ENCODE data around the gene PCED1B.
"Not testable (repeated sequence)": the region's sequence is repeated elsewhere in the genome, so short reads cannot be mapped to it uniquely, and the experiment has no call there.

Gene PCED1B

DNA sequence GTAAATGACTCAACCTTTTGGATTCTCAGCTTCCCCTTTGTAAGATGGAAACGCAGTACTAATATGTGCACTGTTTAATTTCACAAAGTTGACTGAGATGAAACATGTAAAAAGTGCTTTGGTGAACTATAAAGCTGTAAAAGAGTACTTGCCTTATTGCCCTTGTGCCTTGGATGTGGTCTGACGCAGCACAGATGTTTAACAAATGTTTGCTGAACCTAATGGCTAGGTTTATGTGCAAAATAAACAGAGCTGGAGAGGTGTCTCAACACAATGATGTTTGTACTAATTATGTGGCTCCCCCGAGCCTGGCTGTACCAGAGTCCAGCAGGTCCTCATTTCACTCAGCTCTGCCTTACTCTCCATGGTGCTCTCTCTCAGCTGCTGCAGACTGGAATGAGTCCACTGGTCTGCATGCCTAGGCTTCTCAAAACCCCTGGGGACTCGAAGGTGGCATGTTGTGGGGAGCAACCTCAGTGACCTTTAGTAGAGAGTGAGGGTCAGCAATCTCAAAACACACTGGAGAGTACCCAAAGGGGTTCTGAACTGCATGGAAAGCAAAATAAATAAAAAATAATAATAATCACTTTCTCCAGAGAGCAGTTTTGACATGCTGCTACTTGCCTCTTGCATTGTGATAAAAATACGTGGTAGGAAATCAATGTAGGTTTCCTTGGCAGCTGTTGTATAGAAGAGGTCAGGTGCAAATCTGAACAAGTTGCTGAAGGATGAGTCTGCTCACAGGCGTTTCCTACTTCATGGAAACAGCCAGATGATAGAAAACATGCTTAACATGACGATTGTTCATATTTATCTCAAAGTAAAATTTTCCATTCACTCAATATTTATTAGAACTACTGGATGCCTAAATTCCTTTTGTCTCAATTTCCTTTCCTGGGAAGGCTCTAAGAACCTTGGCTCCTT, 8.9 kb downstream of the PCED1B start:
- no peak for DNase-seq (ENCODE audit: low read depth in 3 of 3, low spot score in 1 of 3)

DNA sequence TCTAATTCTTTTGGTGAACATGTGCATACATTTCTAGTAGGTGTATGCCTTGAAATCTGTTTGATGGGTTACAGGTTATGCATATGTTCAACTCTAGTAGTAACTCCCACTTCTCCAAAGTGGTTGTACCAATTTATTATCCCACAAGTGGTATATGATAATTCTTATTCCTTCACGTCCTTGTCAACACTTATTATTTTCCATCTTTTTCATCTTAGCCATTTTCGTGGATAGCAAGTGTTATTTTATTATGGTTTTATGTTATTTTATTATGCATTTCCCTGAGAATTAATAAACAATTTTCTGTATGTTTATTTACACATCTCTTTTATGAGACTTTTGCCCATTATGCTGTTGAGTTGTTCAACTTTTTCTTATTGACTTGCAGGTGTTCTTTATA, 11.6 kb downstream of the PCED1B start:
- no peak for DNase-seq (ENCODE audit: low read depth in 3 of 3, low spot score in 1 of 3)

DNA sequence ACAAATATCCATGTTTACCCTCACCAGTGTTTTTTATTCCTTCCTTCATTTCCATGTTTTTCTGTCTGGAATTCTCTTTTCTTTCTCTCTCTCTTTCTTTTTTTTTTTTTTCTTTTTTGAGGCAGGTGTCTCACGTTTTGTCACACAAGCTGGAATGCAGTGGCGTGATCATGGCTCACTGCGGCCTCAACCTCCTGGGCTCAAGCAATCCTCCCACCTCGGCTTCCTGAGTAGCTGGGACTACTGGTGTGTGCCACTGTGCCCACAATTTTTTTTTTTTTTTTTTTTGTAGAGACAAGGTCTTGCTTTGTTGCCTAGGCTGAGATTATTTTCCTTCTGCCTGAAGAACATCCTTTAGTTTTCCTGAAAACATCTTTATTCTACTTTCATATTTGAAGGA, 15.4 kb downstream of the PCED1B start:
- no peak for DNase-seq (ENCODE audit: low read depth in 3 of 3, low spot score in 1 of 3)

DNA sequence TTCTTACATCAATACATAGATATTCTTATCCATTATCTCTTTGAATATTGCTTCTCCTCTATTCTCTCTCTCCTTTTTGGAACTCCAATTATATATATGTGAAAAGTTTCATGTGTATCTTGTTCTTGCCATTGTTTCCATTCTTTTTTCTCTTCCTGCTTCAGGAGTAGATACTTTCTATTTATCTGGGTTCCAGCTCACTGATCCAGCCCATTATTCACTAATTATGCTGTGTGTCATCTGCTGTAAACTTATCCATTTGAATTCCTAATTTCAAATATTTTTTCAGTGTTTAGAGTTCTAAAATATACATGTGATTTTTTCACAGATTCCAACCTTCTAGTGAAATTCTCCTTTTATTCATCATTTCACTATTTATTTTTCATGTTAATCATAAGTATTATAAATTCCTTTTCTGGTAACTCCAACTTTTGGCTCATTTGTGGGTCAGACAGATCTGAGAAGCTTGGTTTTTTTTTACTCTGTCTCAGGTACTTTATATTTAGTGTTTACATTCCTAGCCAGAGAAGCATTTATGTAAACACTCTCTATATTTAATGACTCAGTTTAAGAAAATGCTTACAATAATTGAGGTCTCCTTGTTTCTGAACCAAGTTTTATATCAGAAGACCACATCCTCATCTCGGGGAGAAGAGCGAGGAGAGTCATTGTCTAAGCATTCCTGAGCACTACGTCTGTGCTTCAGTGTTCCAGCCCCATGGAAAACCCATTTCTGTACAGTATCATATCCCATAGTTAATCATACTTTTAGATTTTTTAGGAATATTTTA, 16.2 kb downstream of the PCED1B start:
- no peak for DNase-seq (ENCODE audit: low read depth in 3 of 3, low spot score in 1 of 3)

DNA sequence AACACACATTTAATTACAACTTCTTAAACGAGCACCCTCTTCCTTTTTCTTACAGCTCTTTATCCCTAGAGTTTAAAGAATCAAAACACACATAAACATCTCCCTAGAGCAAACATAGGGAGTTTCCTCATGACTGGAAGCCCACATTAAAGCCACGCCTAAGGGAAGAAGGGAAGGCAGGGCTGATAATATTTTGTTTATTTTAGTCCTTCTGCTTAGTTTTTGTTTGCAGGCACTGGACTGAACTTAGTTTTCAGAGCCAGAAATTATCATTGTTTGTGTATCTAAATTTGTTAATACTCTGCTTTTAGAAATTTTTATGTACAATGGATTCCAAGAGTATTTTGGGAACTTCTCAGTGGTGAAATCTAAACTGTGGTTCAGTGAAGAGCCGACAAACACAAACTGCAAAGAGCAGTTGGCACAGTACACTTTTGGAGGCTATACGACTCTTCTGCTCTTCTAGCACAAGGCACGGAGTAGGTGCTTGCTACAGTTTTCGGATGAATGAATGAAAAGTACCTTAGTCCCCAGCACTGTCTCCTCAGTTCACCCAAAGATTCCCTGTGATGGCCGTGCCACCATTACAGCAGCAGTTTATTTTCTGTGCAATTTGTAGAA, 18.0 kb downstream of the PCED1B start:
- DNase-seq (ENCODE audit: low read depth in 3 of 3, low spot score in 1 of 3) = no peak

DNA sequence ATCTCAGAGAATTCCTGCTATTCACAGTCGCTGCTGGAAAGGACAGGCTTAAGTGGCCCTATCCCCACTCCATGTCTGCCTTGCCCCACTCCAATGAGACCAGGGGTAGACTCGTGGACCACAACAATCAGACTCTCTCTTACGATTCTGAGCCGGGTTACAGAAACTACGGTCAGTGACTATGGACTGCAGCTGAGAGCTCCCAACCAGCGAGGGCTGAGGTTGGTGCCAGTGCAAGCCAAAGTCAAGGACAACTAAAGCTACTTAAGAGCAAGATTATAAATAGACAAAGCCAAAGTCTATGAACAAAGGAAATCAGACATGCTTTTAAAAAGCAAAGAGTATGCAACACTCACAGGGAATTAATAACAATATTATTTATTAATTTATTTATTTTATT, 18.7 kb downstream of the PCED1B start:
- DNase-seq (ENCODE audit: low read depth in 3 of 3, low spot score in 1 of 3) = no peak

DNA sequence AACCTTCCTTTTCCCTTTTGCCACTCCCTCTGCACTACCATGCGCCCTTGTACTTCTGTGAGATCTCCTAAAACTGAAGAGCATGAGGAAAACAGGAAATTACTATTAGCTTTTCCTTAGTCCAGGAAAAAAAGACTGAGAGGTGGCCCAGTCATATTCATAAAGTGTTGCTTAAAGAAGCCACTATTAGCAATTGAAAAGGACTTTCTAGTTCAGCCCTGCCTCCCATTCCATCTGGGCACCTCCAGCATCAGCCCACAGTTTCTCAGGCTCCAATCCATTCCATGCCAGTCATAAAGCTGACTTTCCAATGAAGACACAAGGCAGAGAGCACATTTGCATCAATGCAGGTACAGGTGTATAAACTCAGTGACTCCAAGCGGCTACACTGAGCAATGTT, 20.2 kb downstream of the PCED1B start:
- no peak for DNase-seq (ENCODE audit: low read depth in 3 of 3, low spot score in 1 of 3)

DNA sequence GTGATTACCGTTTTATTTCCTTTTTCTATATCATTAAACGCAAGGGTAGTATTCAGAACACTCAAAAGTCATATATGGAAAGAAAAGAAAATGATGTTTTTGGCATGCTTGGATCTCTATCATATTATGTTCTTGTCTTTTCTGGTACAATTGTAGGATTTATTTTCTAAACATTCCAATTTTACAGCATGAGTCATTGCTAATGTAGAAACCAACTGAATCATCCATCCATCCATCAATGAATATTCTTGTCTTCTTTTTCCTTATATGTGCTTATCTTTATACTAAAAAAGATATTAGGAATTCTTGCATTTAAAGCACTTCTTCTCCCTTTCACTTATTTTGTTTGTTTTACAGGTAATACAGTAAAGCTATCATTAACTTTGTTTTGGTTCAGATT, 20.7 kb downstream of the PCED1B start:
- DNase-seq (ENCODE audit: low read depth in 3 of 3, low spot score in 1 of 3) = no peak

DNA sequence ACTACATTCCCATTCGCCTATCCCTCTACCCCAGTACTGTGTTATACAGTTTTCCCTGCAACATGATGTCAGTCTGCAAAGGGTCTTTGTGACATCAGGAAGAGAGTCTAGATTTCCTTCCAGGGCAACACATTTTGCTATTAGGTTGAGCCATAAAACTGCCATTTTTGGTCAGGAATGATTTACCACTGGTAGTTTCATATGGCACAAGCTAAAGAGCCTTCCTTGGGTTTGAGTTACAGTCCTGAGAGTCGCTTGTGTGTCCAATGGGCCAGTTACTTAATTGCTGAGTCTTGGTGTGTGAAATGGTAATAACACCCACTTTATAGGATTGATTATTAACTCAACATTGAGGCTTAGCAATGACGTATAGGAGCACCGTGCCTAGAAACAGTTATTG, 23.0 kb downstream of the PCED1B start:
- DNase-seq (ENCODE audit: low read depth in 3 of 3, low spot score in 1 of 3) = no peak

DNA sequence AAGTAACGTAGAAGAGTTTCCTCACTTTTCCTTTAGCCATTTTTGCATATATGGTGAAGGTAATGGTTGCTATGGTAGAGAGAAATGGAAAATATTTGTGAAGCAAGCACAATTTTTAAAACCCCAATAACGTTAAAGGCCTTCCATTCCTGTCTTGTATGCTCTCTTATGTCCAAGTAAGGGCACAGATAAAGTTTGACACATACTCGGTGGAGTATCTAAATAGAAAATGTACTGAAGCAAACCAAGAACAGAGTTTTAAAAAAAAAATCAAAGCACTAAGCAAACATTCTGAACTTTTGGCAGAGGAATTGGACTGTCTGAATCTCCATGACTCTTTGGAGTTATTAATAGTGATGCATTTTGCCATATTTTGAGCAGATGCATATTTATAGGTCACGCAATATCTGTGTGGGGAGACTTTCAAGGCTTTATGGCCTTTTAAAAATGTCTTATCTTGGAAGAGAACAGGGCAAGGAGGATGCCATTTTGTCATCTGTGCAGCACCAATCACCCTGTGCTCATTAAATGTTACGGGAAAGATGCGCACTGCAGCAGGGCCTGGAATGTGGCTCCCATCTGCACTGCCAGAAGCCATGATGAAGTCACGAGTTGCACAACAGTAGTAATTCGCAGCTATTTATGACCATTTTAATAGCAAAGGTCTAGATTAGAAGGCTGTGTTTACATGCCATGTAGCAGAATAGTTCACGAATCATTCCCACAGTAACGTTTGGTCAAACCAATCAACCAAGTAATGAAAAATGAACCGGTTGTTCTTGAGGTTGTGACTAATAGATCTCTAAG, 23.6 kb downstream of the PCED1B start:
- no peak for DNase-seq (ENCODE audit: low read depth in 3 of 3, low spot score in 1 of 3)

DNA sequence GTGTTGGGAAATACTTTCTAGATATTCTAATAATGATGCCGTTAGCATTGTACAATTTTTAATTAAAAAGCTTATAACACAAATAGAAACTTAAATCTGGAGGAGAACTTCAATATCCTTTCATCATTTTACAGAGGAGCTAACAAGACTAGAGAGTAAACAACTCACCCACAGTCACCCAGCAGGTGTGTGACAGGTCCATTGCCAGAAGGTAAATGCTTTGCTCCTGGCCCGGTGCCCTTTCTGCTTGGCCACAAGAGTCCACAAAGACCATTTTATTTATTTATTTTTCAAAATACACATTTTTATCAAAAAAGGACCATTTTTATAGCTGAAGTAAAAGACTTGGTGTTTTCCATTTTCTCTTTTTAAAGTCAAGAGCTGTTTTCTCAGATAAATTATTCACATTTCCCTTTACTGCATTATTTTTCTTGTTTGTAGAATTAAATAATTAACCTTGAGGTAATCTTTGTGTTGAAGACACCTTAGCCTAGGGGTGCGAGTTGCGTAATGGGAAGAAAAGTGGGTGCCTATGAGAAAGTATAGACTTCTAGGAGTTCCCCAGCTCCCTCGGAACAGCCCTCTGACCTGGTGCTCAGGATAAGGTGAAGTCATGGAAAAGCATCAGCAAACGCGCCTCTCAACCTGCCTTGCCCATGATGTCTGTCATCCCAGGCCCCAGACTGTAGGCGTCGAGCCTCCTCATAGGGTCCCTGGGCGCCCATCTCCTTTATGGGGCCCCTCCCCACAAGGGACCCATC, 26.7 kb downstream of the PCED1B start:
- DNase-seq (ENCODE audit: low read depth in 3 of 3, low spot score in 1 of 3) = no peak

DNA sequence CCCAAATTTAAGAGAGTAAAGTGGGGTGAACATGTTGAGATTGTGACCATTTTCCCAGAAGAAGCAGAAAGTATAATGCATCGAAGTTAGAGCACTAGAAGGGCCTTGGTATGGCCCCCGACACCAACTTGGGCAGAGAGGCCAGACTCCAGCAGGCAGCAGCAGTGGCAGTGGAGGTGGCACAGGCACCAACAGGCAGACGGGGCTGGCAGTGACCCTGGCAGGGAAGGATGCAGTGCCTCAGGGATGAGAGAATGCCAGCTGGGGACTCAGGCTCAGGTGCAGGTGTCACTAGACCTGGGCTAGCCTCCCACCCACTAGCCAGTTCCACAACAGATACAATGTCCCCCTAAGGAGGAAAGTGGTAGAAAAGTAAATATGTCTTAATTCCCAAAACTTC, 28.0 kb downstream of the PCED1B start:
- DNase-seq (ENCODE audit: low read depth in 3 of 3, low spot score in 1 of 3) = no peak

DNA sequence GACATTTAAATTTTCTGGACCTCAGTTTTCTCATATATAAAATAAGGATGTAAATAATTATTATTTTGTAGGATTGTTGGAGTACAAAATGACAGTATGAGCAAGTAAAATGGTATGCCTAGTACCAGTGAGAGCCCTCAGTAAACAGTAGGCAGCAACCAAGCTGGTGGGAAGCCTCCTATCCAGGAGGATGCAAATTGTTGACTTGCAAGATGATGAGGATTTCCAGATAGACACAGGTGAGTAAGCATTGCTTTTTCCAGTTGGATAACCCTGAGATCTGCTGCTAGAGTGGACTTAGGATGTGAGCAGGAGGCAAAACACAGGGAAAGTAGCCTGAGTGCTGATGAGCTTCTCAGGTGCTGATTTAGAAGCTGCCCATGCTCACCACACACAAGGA, 28.5 kb downstream of the PCED1B start:
- DNase-seq (ENCODE audit: low read depth in 3 of 3, low spot score in 1 of 3) = no peak

DNA sequence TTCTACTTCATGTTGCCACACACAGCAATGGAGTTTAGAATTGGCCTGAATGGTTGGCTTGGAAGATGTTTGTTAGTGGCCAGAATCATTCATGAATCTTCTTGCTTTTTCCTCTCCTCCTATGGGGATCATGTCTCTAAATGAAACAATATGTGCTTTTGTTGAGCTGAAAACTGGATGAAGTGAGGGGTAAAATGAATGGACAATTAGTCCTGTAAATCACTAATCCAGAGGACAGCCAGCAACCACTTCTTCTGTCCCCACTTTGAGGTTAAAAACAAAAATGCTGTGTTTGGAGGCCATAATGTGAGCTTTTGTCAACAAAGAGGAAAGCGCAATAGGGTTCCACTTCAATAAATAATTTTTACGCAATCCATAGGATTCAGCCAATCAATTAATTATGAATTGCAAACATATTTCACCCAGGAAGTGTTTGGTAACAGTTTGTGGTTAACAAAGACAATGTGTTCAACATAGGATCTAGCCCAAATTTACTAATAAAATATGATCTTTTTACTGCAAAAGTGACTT, 30.7 kb downstream of the PCED1B start:
- no peak for DNase-seq (ENCODE audit: low read depth in 3 of 3, low spot score in 1 of 3)

DNA sequence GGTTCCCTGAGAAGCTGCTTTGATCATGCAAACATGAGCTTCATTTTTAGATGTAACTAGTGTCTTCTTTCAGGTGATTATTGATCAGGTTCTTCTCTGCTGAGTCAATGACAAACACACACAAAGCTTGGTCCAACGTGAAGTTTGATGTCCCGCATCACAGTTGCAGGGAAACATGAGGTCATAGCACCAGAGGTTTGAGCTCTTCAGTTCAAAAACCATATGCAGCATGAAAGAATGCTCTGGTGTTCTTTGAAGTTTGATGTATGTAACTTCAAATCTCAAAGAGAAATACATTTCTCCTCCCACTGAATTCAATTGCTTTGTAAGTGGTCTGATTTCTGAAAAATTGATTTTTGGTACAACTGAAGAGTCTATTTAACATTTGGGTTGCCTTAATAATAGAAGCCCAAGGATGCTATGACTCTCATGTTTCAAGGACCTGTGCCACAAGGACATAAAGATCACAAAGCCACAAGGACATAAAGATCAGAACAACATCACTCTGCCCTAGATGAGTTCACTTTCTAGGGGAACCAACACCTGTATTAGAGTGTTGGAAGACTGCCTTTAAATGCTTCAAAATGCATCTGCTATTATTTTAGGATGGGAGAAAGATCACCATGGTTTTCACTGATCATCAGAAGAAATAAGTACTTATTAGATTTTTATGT, 31.4 kb downstream of the PCED1B start:
- DNase-seq (ENCODE audit: low read depth in 3 of 3, low spot score in 1 of 3) = no peak

DNA sequence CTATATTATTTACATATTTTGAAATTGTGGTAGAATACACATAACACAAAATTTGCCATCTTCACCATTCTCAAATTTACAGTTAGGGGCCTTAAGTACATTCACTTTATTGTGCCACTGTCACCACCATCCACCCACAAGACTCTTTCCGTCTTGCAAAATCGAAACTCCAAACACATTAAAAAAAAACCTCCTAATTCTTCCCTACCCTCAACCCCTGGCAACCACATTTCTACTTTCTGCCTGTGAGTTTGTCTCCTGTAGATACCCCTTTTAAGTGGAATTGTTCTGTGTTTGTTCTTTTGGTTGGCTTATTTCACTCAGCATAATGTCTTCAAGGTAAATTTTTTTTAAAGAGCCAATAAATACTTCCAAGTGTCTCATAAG, 32.0 kb downstream of the PCED1B start:
- DNase-seq (ENCODE audit: low read depth in 3 of 3, low spot score in 1 of 3) = no peak

DNA sequence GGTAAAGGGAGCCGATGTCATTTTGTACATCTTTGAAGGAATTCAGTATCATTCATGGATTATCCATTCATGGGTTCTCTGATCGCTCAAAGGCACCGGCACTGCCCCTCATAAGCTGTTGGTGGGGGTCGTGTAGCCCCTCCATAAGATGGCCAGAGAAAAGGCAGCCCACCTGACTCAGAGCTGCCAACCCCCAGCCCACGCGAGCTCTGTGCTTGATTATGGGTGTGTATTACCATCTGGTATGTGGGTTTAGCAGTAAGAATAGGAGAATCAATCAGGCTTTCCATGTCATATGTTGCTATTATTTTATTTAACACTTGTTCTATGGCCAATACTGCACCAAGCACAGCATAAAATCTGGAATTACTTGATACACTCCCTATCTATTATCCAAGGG, 32.4 kb downstream of the PCED1B start:
- DNase-seq (ENCODE audit: low read depth in 3 of 3, low spot score in 1 of 3) = no peak

DNA sequence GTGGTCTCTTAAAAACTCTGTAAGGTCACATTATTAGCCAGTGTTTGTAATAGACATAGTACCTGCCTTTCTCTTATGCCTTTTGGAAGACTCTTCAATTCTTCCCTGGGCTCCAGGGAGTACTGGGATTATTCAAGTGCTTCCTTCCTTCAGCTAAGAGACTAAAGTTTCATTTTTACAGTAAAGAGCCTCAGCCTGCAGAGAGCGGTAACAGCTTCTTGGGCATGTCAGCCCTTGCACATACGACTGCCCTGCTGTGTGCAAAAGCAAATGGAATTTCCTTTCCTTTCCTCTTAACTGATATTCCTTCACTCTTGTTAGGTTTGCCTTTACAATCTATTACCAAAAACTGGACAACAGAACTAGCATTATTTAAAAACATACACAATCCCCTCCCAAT, 33.3 kb downstream of the PCED1B start:
- no peak for DNase-seq (ENCODE audit: low read depth in 3 of 3, low spot score in 1 of 3)

DNA sequence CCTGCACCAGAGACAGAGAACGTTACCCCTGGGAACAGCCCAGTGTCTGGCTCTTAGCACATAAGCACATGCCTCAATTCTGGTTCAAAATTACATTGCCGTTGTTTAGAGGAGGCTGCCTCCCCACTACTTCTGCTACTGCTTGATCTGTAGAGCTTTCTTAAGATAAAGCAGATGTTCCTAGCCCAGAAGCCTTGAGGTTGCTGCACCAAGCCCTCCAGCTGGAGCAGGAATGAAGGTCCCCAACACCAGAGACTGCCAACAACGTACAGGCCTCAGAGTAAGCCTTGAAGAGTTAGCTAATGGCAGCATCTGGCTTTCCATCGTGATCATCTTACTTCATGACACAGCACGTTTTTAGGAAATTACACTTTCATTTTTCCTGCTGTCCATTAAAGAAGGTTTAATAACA, 35.1 kb downstream of the PCED1B start:
- DNase-seq (ENCODE audit: low read depth in 3 of 3, low spot score in 1 of 3) = no peak

DNA sequence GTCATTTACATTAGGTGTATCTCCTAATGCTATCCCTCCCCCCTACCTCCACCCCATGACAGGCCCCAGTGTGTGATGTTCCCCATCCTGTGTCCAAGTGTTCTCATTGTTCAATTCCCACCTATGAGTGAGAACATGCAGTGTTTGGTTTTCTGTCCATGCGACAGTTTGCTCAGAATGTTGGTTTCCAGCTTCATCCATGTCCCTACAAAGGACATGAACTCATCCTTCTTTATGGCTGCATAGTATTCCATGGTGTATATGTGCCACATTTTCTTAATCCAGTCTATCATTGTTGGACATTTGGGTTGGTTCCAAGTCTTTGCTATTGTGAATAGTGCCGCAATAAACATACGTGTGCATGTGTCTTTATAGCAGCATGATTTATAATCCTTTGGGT, 37.9 kb downstream of the PCED1B start:
- DNase-seq (ENCODE audit: low read depth in 3 of 3, low spot score in 1 of 3) = not testable (repeated sequence)
